Activated CD8-positive, alpha-beta memory T cell treated with anti-CD3 and anti-CD28 coated beads, Interleukin-2, amount 10 ng/mL, durations not matched to agents 7 days and 5 days (primary cell): ENCODE measurements around the gene PTPRT. TPM values are rescaled to one million over a fixed set of nuclear protein-coding genes. Genes with fewer than 3 reads are reported as not detected.
"Not testable (repeated sequence)": the region's sequence is repeated elsewhere in the genome, so short reads cannot be mapped to it uniquely, and the experiment has no call there.

ENCODE experiments used
- ATAC-seq: fragments of 150-1000 bp; cut with Tn5 transposase; one replicate; pipeline ENCODE4 v1.10.0; 2021; ENCODE audit warnings: moderate library complexity
- CTCF ChIA-PET: fragments of 350-600 bp; sonication (Branson Sonifier 250); formaldehyde crosslinking; loops from one replicate; lab custom pipeline; 2021; ENCODE audit warnings: antibody characterized with exemption; lab: Charles Lee
- DNase-seq: peaks from one replicate; pipeline ENCODE4 v3.0.0-alpha.2; 2020
- H3K27ac Mint-ChIP-seq: one replicate; pipeline ENCODE4 v1.8.0; 2021; ENCODE audit warnings: mild to moderate bottlenecking, mixed read lengths
- H3K27me3 Mint-ChIP-seq: one replicate; pipeline ENCODE4 v1.8.0; 2021; ENCODE audit warnings: mixed read lengths
- H3K36me3 Mint-ChIP-seq: one replicate; pipeline ENCODE4 v1.8.0; 2021; ENCODE audit warnings: mild to moderate bottlenecking, mixed read lengths
- H3K4me1 Mint-ChIP-seq: one replicate; pipeline ENCODE4 v1.8.0; 2021; ENCODE audit warnings: mixed read lengths
- H3K4me3 Mint-ChIP-seq: one replicate; pipeline ENCODE4 v1.8.0; 2021; ENCODE audit warnings: mild to moderate bottlenecking, moderate library complexity, mixed read lengths
- H3K9me3 Mint-ChIP-seq: one replicate; pipeline ENCODE4 v1.8.0; 2022; ENCODE audit warnings: low read depth, mixed read lengths
- total RNA-seq, 2 experiments: library from RNA; stranded (reverse); gene quantifications; one replicate each; pipeline ENCODE4 v1.2.3, GENCODE V29; 2021

PTPRT gene
- total RNA-seq, 2 experiments from 2014 or later, result not detected

GRCh38 chr20:42261766-42262270 is 927.9 kb downstream of the PTPRT start:
- CTCF ChIA-PET, result no interaction called here
- DNase-seq (no peak), ATAC-seq (no peak)
- Mint-ChIP-seq H3K4me1 (no peaks in the 10 kb centered on the region), H3K27ac (no peak overlapping the region), H3K27me3 (no peaks in the 10 kb centered on the region), H3K4me3 (no peak overlapping the region), H3K36me3 (no peaks in the 10 kb centered on the region), H3K9me3 (peaks cover 10% of the 10 kb centered on the region)

GRCh38 chr20:42260184-42260583 is 929.5 kb downstream of the PTPRT start:
- DNase-seq, result no peak
- H3K27ac Mint-ChIP-seq, result no peak overlapping the region
- CTCF ChIA-PET, result no interaction called here

DNA sequence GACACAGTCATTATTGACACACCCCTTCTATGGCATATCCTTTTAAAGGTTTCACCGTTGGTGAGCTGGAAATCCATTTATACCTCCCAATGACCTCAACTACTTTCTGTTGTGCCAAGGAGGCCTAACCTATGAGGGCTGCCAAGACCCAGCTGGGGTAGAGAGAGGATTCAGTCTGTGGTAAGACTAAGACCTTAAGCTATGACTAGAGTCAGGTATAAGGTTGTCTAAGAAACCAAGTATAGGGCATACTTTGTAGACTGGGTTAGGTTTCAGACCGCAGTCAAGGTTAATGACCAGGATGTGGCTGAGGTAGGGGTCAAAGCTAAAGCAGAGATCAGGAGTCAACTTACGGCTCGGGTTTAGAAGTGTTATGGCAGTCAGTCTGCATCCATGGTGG is 930.3 kb downstream of the PTPRT start:
- ATAC-seq, result no peak
- Mint-ChIP-seq H3K4me1 (no peaks in the 10 kb centered on the region), H3K27me3 (no peaks in the 10 kb centered on the region), H3K9me3 (peaks cover 10% of the 10 kb centered on the region), H3K4me3 (no peak overlapping the region), H3K36me3 (no peaks in the 10 kb centered on the region), H3K27ac (no peak overlapping the region)
- CTCF ChIA-PET, result no interaction called here
- no peak for DNase-seq

More at GRCh38 chr20:42260184-42260583, 929.5 kb downstream of the PTPRT start:
- peaks cover 10% of the 10 kb centered on the region for H3K9me3 Mint-ChIP-seq
- H3K27me3 Mint-ChIP-seq, result no peaks in the 10 kb centered on the region
- H3K4me3 Mint-ChIP-seq, result no peak overlapping the region
- no peaks in the 10 kb centered on the region for H3K36me3 Mint-ChIP-seq
- H3K4me1 Mint-ChIP-seq, result no peaks in the 10 kb centered on the region
- ATAC-seq, result no peak

- ATAC-seq (no peak), DNase-seq (no peak)
- H3K9me3 Mint-ChIP-seq, result peaks cover 8% of the 10 kb centered on the region
- H3K27me3 Mint-ChIP-seq, result no peaks in the 10 kb centered on the region
- H3K36me3 Mint-ChIP-seq, result no peaks in the 10 kb centered on the region
- H3K4me1 Mint-ChIP-seq, result no peaks in the 10 kb centered on the region
- CTCF ChIA-PET, result no interaction called here
- no peak overlapping the region for H3K27ac Mint-ChIP-seq
- H3K4me3 Mint-ChIP-seq, result no peak overlapping the region
These were observed 931.0 kb downstream of the PTPRT start for GRCh38 chr20:42258564-42259302.

DNA sequence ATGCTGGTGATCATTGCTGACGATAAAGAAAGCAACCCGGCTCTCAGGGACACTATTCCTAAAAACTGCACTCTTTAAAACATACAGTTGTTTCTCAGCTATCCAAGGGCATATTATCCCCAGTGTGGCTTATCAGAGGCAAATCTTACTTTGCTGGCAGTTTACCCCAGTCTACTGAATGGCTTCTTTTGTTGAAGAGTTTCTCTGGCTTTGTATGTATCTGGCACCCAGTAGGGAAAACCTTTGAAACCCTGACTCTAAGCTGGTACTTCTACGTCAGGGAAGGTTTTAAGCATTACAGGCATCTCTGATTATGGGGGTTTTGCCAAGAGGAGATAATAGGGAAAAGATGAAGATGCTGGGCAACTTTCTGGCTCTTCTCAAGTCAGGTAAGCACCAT is 933.9 kb downstream of the PTPRT start:
- DNase-seq (no peak), ATAC-seq (no peak)
- no peak overlapping the region for H3K27ac Mint-ChIP-seq
- no peaks in the 10 kb centered on the region for H3K36me3 Mint-ChIP-seq
- no peak overlapping the region for H3K4me3 Mint-ChIP-seq
- CTCF ChIA-PET, result no interaction called here
- no peaks in the 10 kb centered on the region for H3K4me1 Mint-ChIP-seq
- no peaks in the 10 kb centered on the region for H3K27me3 Mint-ChIP-seq
- peaks cover 7% of the 10 kb centered on the region for H3K9me3 Mint-ChIP-seq

GRCh38 chr20:42254673-42255072 is 935.0 kb downstream of the PTPRT start:
- ATAC-seq, result no peak
- H3K27me3 Mint-ChIP-seq, result no peaks in the 10 kb centered on the region
- peaks cover 9% of the 10 kb centered on the region for H3K9me3 Mint-ChIP-seq
- H3K27ac Mint-ChIP-seq, result no peak overlapping the region
- DNase-seq, result no peak
- H3K4me3 Mint-ChIP-seq, result no peak overlapping the region
- CTCF ChIA-PET, result no interaction called here
- no peaks in the 10 kb centered on the region for H3K36me3 Mint-ChIP-seq
- H3K4me1 Mint-ChIP-seq, result no peaks in the 10 kb centered on the region

GRCh38 chr20:42252116-42252515 is 937.6 kb downstream of the PTPRT start:
- ATAC-seq (no peak), DNase-seq (no peak)
- Mint-ChIP-seq H3K27me3 (no peaks in the 10 kb centered on the region), H3K27ac (no peak overlapping the region), H3K9me3 (peaks cover 7% of the 10 kb centered on the region), H3K36me3 (no peaks in the 10 kb centered on the region), H3K4me1 (no peaks in the 10 kb centered on the region), H3K4me3 (no peak overlapping the region)
- CTCF ChIA-PET, result no interaction called here

- ATAC-seq, result no peak
- H3K4me3 Mint-ChIP-seq, result no peak overlapping the region
- peaks cover 6% of the 10 kb centered on the region for H3K9me3 Mint-ChIP-seq
- no peak for DNase-seq
- CTCF ChIA-PET, result no interaction called here
- no peaks in the 10 kb centered on the region for H3K4me1 Mint-ChIP-seq
- H3K27me3 Mint-ChIP-seq, result no peaks in the 10 kb centered on the region
- no peaks in the 10 kb centered on the region for H3K36me3 Mint-ChIP-seq
- H3K27ac Mint-ChIP-seq, result no peak overlapping the region
These were observed 970.9 kb downstream of the PTPRT start for GRCh38 chr20:42218621-42219374.

DNA sequence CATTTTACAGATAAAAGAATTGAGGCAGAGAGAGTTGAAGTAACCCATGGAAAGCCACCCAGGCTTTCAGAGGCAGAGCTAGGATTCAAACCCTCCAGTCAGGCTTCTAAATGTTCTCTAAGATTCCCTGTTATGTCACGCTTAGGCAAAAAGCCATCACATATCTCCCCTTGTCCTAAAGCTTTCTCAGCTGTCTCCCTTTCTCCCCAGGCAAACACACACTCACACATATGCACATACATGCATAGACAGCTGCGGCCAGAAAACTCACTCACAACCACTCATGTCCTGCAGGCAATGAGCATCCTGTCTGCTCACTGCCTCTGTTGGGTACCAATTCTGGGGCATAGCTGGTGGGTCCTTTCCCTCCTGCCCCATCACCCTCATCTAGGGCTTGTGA is 975.6 kb downstream of the PTPRT start:
- DNase-seq (no peak), ATAC-seq (no peak)
- Mint-ChIP-seq H3K4me3 (no peak overlapping the region), H3K27me3 (no peaks in the 10 kb centered on the region), H3K36me3 (no peaks in the 10 kb centered on the region), H3K4me1 (no peaks in the 10 kb centered on the region), H3K9me3 (peaks cover 9% of the 10 kb centered on the region), H3K27ac (no peak overlapping the region)
- CTCF ChIA-PET, result no interaction called here

- peaks cover 9% of the 10 kb centered on the region for H3K9me3 Mint-ChIP-seq
- no peaks in the 10 kb centered on the region for H3K27me3 Mint-ChIP-seq
- no peak for ATAC-seq
- no peaks in the 10 kb centered on the region for H3K4me1 Mint-ChIP-seq
- H3K27ac Mint-ChIP-seq, result no peak overlapping the region
- CTCF ChIA-PET, result no interaction called here
- no peak overlapping the region for H3K4me3 Mint-ChIP-seq
- no peak for DNase-seq
- H3K36me3 Mint-ChIP-seq, result no peaks in the 10 kb centered on the region
These were observed 977.3 kb downstream of the PTPRT start for GRCh38 chr20:42212391-42212790.

DNA sequence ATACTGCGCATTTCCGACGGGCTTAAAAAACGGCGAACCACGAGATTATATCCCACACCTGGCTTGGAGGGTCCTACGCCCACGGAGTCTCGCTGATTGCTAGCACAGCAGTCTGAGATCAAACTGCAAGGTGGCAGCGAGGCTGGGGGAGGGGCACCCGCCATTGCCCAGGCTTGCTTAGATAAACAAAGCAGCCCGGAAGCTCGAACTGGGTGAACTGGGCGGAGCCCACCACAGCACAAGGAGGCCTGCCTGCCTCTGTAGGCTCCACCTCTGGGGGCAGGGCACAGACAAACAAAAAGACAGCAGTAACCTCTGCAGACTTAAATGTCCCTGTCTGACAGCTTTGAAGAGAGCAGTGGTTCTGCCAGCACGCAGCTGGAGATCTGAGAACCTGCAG is 983.1 kb downstream of the PTPRT start:
- H3K27ac Mint-ChIP-seq, H3K27me3 Mint-ChIP-seq, H3K36me3 Mint-ChIP-seq, ATAC-seq, H3K4me3 Mint-ChIP-seq, H3K4me1 Mint-ChIP-seq, DNase-seq, CTCF ChIA-PET, H3K9me3 Mint-ChIP-seq: not testable (repeated sequence)

DNA sequence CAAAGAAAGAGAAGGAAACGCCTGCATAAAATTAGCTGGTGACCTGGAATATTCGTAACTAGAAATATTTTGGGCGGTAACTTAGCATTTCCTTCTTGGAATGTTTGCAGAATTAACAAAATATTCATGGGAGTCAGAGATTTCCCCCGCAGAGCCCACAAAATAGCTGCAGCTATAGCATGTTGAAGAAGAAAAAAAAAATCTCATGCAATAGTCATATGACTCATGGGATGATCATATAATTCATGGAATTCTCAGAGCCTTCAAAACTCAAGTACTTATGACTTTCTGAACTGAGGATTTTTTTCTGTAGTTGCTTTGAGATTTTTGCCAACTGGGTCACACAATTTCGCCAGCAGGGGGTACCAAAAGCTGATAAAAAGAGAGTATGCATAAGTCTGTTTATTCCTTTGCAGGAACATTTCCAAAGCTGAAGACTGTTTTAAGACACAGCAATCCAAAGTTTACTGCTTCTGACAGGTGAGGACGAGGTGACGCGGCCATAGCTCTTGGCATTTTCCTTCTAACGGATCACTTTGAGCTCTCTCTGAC is 985.5 kb downstream of the PTPRT start:
- CTCF ChIA-PET, result no interaction called here
- no peaks in the 10 kb centered on the region for H3K27me3 Mint-ChIP-seq
- H3K4me1 Mint-ChIP-seq, result no peaks in the 10 kb centered on the region
- DNase-seq (no peak), ATAC-seq (no peak)
- H3K9me3 Mint-ChIP-seq, result peaks cover 7% of the 10 kb centered on the region
- no peak overlapping the region for H3K27ac Mint-ChIP-seq
- H3K4me3 Mint-ChIP-seq, result no peak overlapping the region
- H3K36me3 Mint-ChIP-seq, result no peaks in the 10 kb centered on the region

- H3K27ac Mint-ChIP-seq, result no peak overlapping the region
These were observed 992.1 kb downstream of the PTPRT start for GRCh38 chr20:42197599-42197998.

GRCh38 chr20:42193119-42193518 is 996.6 kb downstream of the PTPRT start:
- Mint-ChIP-seq H3K4me3 (no peak overlapping the region), H3K36me3 (no peaks in the 10 kb centered on the region), H3K4me1 (no peaks in the 10 kb centered on the region), H3K27ac (no peak overlapping the region), H3K9me3 (peaks cover 11% of the 10 kb centered on the region), H3K27me3 (no peaks in the 10 kb centered on the region)
- no peak for DNase-seq
- CTCF ChIA-PET, result no interaction called here
- ATAC-seq, result no peak

More at GRCh38 chr20:42197599-42197998, 992.1 kb downstream of the PTPRT start:
- Mint-ChIP-seq H3K4me3 (no peak overlapping the region), H3K27me3 (no peaks in the 10 kb centered on the region), H3K36me3 (no peaks in the 10 kb centered on the region), H3K4me1 (no peaks in the 10 kb centered on the region), H3K9me3 (peaks cover 4% of the 10 kb centered on the region)
- DNase-seq, result no peak
- no peak for ATAC-seq
- CTCF ChIA-PET, result no interaction called here
